GM12874 (cell line): ENCODE results near the gene PROSER3.

Experiments used
- TF ChIP-seq, protein P1 (sequence below): IDR thresholded peaks from 2 replicates; pipeline ENCODE4 v1.5.1; 2011; ENCODE audit warnings: low read depth, mild to moderate bottlenecking, control low read depth, low read length, moderate library complexity; ENCODE audit not compliant: insufficient read depth

PROSER3 gene

GRCh38 chr19:35757749-35758608, at the start of gene PROSER3:
Gene PROSER3 (plus strand): TSS chr19:35758176. CDS start chr19:35758216, 40 bp downstream.
- TF ChIP-seq, protein P1, sequence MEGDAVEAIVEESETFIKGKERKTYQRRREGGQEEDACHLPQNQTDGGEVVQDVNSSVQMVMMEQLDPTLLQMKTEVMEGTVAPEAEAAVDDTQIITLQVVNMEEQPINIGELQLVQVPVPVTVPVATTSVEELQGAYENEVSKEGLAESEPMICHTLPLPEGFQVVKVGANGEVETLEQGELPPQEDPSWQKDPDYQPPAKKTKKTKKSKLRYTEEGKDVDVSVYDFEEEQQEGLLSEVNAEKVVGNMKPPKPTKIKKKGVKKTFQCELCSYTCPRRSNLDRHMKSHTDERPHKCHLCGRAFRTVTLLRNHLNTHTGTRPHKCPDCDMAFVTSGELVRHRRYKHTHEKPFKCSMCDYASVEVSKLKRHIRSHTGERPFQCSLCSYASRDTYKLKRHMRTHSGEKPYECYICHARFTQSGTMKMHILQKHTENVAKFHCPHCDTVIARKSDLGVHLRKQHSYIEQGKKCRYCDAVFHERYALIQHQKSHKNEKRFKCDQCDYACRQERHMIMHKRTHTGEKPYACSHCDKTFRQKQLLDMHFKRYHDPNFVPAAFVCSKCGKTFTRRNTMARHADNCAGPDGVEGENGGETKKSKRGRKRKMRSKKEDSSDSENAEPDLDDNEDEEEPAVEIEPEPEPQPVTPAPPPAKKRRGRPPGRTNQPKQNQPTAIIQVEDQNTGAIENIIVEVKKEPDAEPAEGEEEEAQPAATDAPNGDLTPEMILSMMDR = no peak

GRCh38 chr19:35708391-35708790, 49.6 kb upstream of the PROSER3 start:
- TF ChIP-seq, protein P1 = no peak

- TF ChIP-seq, protein P1 = no peak
Observed at GRCh38 chr19:35710784-35711723, 46.9 kb upstream of the PROSER3 start.

DNA sequence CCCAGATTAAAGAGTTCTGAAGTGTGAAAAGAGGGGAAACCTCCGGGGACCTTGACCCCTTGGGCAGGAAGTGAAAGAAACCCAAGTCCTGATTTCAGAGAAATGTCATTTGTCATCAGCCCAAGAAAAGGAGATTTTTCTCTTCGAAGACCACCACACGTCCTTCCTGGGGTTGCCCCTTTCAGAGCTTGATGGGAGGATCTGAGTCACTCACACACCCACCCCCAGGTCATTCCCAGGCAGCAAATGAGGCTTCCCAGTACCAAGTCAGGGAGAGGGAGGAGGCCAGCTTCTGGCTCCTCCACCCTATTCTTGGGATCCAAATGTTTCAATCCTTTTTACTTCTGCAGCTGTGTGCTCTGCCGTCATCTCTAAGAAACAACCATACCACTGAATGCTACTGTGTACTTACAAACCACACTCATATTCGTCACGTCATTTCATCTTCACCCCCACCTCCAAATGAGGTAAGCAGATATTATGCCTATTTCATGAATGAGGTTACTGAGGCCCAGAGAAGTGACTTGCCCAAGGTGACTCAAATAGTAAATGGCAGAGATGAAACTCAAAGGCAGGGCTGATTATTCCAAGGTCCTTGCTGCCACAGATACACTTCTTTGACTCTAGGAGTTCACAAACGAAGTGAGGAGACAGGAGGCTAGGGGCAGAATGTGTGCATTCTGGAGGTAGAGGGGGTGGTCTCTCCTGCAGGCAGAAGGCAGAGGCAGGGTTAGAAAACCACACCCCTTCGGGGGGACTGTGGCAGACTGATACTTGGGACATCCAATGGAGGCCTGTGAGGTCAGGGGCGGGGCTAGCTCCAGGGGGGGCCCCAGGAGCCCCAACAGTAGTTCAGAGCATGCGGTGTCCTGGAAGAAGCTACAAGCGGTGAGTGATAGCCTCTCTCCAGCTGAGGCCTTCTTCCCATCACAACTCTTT, 45.1 kb upstream of the PROSER3 start:
- TF ChIP-seq, protein P1 = no peak

DNA sequence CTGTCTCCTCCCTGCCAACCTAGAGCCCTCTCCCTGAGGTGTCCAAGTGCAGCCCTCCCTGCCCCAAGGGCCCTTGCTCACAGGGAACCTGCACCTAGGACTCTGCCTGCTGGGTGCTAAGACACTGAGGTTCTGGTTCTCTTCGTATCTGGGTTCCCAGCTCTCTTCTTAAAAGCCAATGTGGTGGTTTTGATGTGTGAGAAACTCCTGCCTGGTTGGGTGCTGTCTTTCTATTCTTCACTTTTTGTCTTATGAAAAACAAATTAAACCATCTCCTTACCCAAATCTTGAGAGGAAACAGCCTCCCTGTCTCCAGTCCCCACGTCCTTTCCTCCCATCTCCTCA, 44.5 kb upstream of the PROSER3 start:
- TF ChIP-seq, protein P1 = no peak

DNA sequence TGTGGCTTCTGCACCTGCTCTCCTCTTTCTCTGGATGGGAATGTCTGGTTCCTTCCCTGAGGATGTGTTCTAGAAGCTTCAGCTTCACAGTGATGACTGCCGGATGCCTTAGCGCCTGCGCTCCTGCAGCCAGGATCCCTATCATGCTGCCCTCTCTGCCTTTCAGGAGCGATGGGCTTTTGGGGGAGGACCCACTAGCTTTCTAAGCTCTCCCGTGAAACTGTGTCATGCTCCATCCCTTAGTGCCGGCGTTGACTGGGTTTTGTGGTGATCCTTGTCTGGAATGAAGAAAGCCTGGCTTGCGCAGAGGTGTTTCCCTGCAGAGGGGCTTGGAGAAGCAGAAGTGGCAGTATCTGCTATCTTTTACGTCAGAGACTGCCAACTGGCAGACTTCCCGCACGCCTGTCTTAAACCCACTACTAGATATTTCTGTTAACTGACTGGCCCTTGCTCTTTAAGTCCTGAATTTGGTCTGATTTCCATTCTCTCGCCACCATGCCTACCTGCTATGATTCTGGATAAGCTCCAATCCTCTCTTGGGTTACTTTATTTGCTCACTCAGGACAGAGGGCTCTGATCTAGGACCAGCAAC, 44.0 kb upstream of the PROSER3 start:
- TF ChIP-seq, protein P1 = no peak
